ENCODE results near the gene GABARAP.

The GABARAP gene

DNA sequence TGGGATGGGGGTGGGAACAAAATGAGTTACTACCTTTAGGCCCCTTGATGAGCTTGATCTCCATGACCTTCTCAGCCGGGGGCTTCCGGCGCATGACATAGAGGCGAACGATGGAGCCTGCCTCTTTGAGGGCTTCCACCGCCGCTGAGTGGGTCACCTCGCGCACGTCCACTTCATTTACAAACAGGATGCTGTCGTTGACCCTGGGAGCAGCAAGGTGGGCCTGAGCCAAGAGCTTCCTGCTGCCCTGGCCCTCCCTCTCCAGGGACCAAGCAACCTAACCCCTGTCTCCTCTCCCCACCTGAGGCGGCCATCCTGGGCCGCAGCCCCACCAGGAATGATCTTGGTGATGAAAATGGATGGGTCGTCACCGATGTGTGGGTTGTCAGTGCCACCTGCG is 38.9 kb downstream of the GABARAP start:
- Histone ChIP-seq H3K36me3 (ENCODE audit: insufficient read depth, low read length) (peaks cover 8% of the 10 kb centered on the region), H3K4me1 (ENCODE audit: insufficient read depth, low read length) (peaks cover 6% of the 10 kb centered on the region; the same call in 1 of the 2 replicates)

DNA sequence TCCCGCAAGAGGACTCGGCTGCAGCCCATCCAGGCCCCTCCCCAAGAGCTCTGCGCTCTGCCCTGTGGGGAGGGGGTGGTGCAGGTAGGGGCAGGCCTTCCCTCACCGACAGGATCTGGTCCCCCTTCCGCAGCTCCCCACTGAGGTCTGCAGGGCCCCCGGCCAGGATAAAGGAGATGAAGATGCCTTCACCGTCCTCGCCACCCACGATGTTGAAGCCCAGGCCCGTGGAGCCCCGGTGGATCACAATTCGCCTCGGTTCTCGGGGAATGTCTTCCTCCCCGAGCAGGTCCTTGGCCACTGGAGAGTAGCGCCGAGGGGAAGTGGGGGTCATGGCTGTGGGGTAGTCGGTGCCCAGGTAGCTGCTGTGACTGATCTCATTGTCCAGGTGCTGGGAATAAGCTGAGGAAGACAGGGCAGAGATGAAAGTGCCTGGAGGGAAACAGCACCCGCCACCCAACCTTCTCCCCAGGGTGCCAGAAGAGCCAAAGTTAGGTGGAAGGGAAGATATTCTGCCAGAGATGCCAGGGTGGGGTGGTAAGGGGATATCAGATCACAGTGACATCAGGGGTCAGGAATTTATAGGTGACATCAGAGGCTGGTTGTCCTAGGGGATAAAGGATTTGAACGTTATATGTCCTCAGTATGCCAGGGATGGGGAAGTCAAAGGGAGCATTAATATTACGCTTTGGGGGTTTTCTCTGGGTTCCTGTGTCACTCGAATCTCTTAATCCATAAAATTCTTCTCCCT is 45.4 kb downstream of the GABARAP start:
- H3K36me3 ChIP-seq (ENCODE audit: insufficient read depth, low read length) = peaks cover 3% of the 10 kb centered on the region; the same call in 1 of the 2 replicates
- no peaks in the 10 kb centered on the region for H3K9me3 ChIP-seq (ENCODE audit: control insufficient read depth, insufficient read depth, low read length)
- H3K9ac ChIP-seq (ENCODE audit: low read depth, low read length) = no peak overlapping the region
- H3K4me1 ChIP-seq (ENCODE audit: insufficient read depth, low read length) = no peaks in the 10 kb centered on the region

More for the DNA sequence above, 38.9 kb downstream of the GABARAP start:
- Histone ChIP-seq H3K9me3 (ENCODE audit: control insufficient read depth, insufficient read depth, low read length) (no peaks in the 10 kb centered on the region), H3K9ac (ENCODE audit: low read depth, low read length) (no peak overlapping the region)

GRCh38 chr17:7195971-7196370 is 46.3 kb downstream of the GABARAP start:
- Histone ChIP-seq H3K4me1 (ENCODE audit: insufficient read depth, low read length) (no peaks in the 10 kb centered on the region), H3K9ac (ENCODE audit: low read depth, low read length) (no peak overlapping the region), H3K9me3 (ENCODE audit: control insufficient read depth, insufficient read depth, low read length) (no peaks in the 10 kb centered on the region), H3K36me3 (ENCODE audit: insufficient read depth, low read length) (peaks cover 3% of the 10 kb centered on the region; the same call in 1 of the 2 replicates)

DNA sequence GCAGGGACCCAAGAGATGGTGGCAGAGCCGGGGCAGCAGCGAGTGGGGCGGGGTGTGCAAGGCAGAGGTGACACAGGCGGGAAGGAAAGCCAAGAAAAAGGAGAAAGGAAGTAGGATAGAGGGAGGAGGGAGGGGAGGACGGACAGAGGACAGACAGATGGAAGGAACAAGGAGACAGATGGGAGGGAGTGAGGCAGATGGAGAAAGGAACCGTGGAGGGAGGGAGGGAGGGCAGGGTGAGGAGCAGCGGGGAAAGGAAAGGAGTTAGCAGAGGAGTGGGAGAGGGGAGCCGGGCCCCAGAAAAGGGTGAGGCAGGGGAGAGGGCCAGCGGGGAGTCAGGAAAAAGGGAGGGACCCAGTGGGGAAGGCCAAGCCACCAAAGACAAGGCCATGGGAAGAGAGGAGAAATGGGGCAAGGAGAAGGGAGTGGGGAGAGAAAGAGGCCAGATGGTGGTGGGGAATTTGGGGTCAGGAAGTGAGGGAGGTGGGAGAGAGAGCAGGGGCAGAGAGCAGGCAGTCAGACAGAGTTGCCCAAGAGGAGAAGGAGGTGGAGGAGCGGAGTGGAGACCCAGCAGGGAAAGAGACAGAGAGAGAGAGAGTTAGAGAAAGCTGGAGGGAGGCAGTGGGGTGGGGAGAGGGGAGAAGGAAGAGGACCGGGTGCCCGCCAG is 49.8 kb downstream of the GABARAP start:
- Histone ChIP-seq H3K9ac (ENCODE audit: low read depth, low read length) (no peak overlapping the region), H3K9me3 (ENCODE audit: control insufficient read depth, insufficient read depth, low read length) (no peaks in the 10 kb centered on the region), H3K36me3 (ENCODE audit: insufficient read depth, low read length) (peaks cover 3% of the 10 kb centered on the region; the same call in 1 of the 2 replicates), H3K4me1 (ENCODE audit: insufficient read depth, low read length) (no peaks in the 10 kb centered on the region)

- Histone ChIP-seq H3K9me3 (ENCODE audit: control insufficient read depth, insufficient read depth, low read length) (no peaks in the 10 kb centered on the region), H3K9ac (ENCODE audit: low read depth, low read length) (no peak overlapping the region), H3K4me1 (ENCODE audit: insufficient read depth, low read length) (no peaks in the 10 kb centered on the region), H3K36me3 (ENCODE audit: insufficient read depth, low read length) (peaks cover 3% of the 10 kb centered on the region; the same call in 1 of the 2 replicates)
Measured at GRCh38 chr17:7191571-7192270, 50.5 kb downstream of the GABARAP start.

GRCh38 chr17:7191069-7191468 is 51.2 kb downstream of the GABARAP start:
- no peak overlapping the region for H3K9ac ChIP-seq (ENCODE audit: low read depth, low read length)
- peaks cover 3% of the 10 kb centered on the region; the same call in 1 of the 2 replicates for H3K36me3 ChIP-seq (ENCODE audit: insufficient read depth, low read length)
- no peaks in the 10 kb centered on the region for H3K4me1 ChIP-seq (ENCODE audit: insufficient read depth, low read length)
- no peaks in the 10 kb centered on the region for H3K9me3 ChIP-seq (ENCODE audit: control insufficient read depth, insufficient read depth, low read length)

DNA sequence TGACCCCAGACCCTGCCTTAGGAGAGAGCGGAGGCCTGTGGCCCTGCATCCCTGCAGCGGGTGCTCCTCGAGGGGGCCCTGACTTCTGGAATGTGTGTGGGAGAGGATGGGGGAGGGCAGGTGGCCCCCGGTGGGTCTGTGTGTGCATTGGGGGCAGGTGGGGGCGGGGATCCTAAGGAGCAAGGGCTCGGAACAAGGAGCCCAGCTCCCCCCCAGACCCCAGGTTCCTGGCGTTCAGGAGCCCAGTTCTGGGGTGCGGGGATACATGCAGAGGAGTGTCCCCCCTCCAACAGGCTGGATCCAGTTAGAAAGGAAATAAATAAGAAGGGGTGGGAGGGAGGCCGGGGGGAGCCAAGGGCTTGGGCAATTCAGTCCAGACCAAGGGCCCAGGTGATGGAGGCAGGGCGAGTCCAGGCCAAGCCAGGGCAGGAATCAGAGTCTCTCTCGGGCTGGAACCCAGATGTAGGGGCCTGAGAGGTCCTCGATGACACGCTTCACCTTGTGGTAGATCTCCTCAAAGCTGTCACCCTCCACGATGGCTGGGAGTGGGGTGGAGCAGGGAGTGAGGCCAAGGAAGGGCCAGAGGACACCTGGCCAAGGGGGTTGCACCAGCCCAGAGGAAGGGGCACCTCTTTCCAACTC is 51.9 kb downstream of the GABARAP start:
- Histone ChIP-seq H3K9ac (ENCODE audit: low read depth, low read length) (no peak overlapping the region), H3K4me1 (ENCODE audit: insufficient read depth, low read length) (no peaks in the 10 kb centered on the region), H3K9me3 (ENCODE audit: control insufficient read depth, insufficient read depth, low read length) (no peaks in the 10 kb centered on the region), H3K36me3 (ENCODE audit: insufficient read depth, low read length) (peaks cover 2% of the 10 kb centered on the region; the same call in 1 of the 2 replicates)
